Stimulated activated CD4-positive, alpha-beta T cell treated with anti-CD3 and anti-CD28 coated beads, Interleukin-4, amount 100 ng/mL, for 4 hours (primary cell): ENCODE results near the gene CSNK2A1.

Experiments
- DNase-seq, 2 experiments: peaks; one replicate each; pipeline ENCODE4 v3.0.0-alpha.2; 2020

CSNK2A1 gene

GRCh38 chr20:427849-428657 lies 115.5 kb downstream of the CSNK2A1 start:
- no peak for DNase-seq

GRCh38 chr20:427401-427800 lies 116.2 kb downstream of the CSNK2A1 start:
- DNase-seq = no peak

DNA sequence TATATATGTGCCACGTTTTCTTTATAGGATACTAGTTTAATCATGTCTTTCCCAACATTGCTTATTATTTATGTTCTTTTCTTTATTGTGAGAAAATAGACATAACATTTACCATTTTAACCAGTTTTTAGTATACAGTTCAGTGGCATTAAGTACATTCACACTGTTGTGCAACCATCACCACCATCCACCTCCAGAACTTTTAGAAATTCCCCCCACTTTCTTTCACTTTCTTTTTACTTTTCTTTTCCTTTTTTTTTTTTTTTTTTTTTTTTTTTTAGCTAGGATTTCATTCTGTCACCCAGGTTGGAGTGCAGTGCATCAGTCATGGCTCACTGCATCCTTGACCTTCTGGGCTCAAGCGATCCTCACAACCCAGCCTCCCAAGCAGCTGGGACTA lies 117.0 kb downstream of the CSNK2A1 start:
- DNase-seq = no peak
